IMR-90 (cell line): ENCODE results near the gene KCNQ1. TPM values are rescaled to one million over a fixed set of nuclear protein-coding genes. Genes with fewer than 3 reads are reported as not detected.

Source experiments
- ATAC-seq: fragments of 200-7000 bp; cut with Tn5 transposase; 2 replicates; pipeline ENCODE4 v1.9.1; 2020; ENCODE audit warnings: low read depth, mild to moderate bottlenecking, moderate library complexity
- BruUV-seq: library from RNA; stranded (reverse); fragments of 400-500 nt; replicated peaks from 2 replicates; lab custom pipeline; 2021; lab: Mats Ljungman, UMichigan
- CTCF ChIA-PET: fragments of 300-600 bp; formaldehyde crosslinking; extraction: SDS; loops from one replicate; lab custom pipeline; 2021; ENCODE audit warnings: antibody characterized with exemption; lab: Yijun Ruan, JAX
- POLR2A ChIA-PET: fragments of 300-600 bp; sonication (Branson Sonifier 250); formaldehyde crosslinking; loops from one replicate; lab custom pipeline; 2022; ENCODE audit warnings: antibody characterized with exemption; ENCODE audit not compliant: unreplicated experiment; lab: Charles Lee
- DNase-seq: peaks from one replicate; pipeline ENCODE4 v3.0.0; 2013
- H2AFZ ChIP-seq: replicated peaks from 2 replicates; pipeline ENCODE3; 2013; ENCODE audit warnings: low read length, mild to moderate bottlenecking; ENCODE audit not compliant: poor library complexity
- H2AK5ac ChIP-seq: 2 replicates; pipeline ENCODE4 v1.6.1; 2013; ENCODE audit warnings: low read depth, low read length, inconsistent platforms
- H2AK9ac ChIP-seq: replicated peaks from 2 replicates; pipeline ENCODE3; 2013; ENCODE audit warnings: mild to moderate bottlenecking, low read depth, low read length, moderate library complexity; ENCODE audit not compliant: poor library complexity
- H2BK120ac ChIP-seq: 2 replicates; pipeline ENCODE4 v1.6.1; 2013; ENCODE audit warnings: low read depth, low read length, inconsistent platforms
- H2BK15ac ChIP-seq: 3 replicates; pipeline ENCODE4 v1.6.1; 2013; ENCODE audit warnings: low read depth, low read length, inconsistent platforms
- H2BK20ac ChIP-seq: 2 replicates; pipeline ENCODE4 v1.6.1; 2013; ENCODE audit warnings: low read depth, mild to moderate bottlenecking, inconsistent platforms, low read length, moderate library complexity
- H2BK5ac ChIP-seq: 2 replicates; pipeline ENCODE4 v1.6.1; 2013; ENCODE audit warnings: mild to moderate bottlenecking, low read depth, low read length, inconsistent platforms; ENCODE audit not compliant: poor library complexity, severe bottlenecking
- H3K14ac ChIP-seq: replicated peaks from 2 replicates; pipeline ENCODE4 v1.6.1; 2013; ENCODE audit warnings: low read depth, low read length, inconsistent platforms
- H3K18ac ChIP-seq: 2 replicates; pipeline ENCODE4 v1.6.1; 2013; ENCODE audit warnings: low read depth, low read length, control low read depth
- H3K23ac ChIP-seq: 2 replicates; pipeline ENCODE4 v1.6.1; 2013; ENCODE audit warnings: low read depth, low read length, inconsistent platforms
- H3K27ac ChIP-seq: 2 replicates; pipeline ENCODE4 v1.5.1; 2013; ENCODE audit warnings: mild to moderate bottlenecking, control low read depth, low read length; ENCODE audit not compliant: insufficient read depth
- H3K27me3 ChIP-seq: 2 replicates; pipeline ENCODE4 v1.6.1; 2013; ENCODE audit warnings: low read length; ENCODE audit not compliant: control insufficient read depth, insufficient read depth
- H3K36me3 ChIP-seq: 2 replicates; pipeline ENCODE4 v1.6.1; 2013; ENCODE audit warnings: low read length, mixed read lengths; ENCODE audit not compliant: control insufficient read depth, insufficient read depth
- H3K4ac ChIP-seq: 2 replicates; pipeline ENCODE4 v1.6.1; 2013; ENCODE audit warnings: low read depth, low read length, inconsistent platforms
- H3K4me1 ChIP-seq: 2 replicates; pipeline ENCODE4 v1.6.1; 2013; ENCODE audit warnings: low read length, mixed read lengths; ENCODE audit not compliant: control insufficient read depth, insufficient read depth
- H3K4me2 ChIP-seq: 2 replicates; pipeline ENCODE4 v1.6.1; 2013; ENCODE audit warnings: low read depth, mild to moderate bottlenecking, control low read depth, low read length, moderate library complexity
- H3K4me3 ChIP-seq: 2 replicates; pipeline ENCODE4 v1.5.1; 2013; ENCODE audit warnings: low read depth, mild to moderate bottlenecking, control low read depth, low read length, moderate library complexity; ENCODE audit not compliant: insufficient read depth
- H3K56ac ChIP-seq: 2 replicates; pipeline ENCODE4 v1.6.1; 2013; ENCODE audit warnings: low read length, inconsistent platforms; ENCODE audit not compliant: insufficient read depth; ENCODE audit errors: extremely low read depth
- H3K79me1 ChIP-seq, 2 experiments: 2 replicates each; pipeline ENCODE4 v1.6.1; 2013; ENCODE audit warnings: low read length in 2 of 2, inconsistent platforms in 1 of 2, low read depth in 1 of 2
- H3K9ac ChIP-seq: 2 replicates; pipeline ENCODE4 v1.6.1; 2013; ENCODE audit warnings: low read depth, low read length, control low read depth
- H3K9me1 ChIP-seq: 2 replicates; pipeline ENCODE4 v1.6.1; 2013; ENCODE audit warnings: low read length, inconsistent platforms; ENCODE audit not compliant: insufficient read depth
- H3K9me3 ChIP-seq: 2 replicates; pipeline ENCODE4 v1.6.1; 2013; ENCODE audit warnings: low read length; ENCODE audit not compliant: control insufficient read depth, insufficient read depth
- H4K20me1 ChIP-seq: 2 replicates; pipeline ENCODE4 v1.6.1; 2013; ENCODE audit warnings: low read length, inconsistent platforms; ENCODE audit not compliant: insufficient read depth
- H4K5ac ChIP-seq: 2 replicates; pipeline ENCODE4 v1.6.1; 2013; ENCODE audit warnings: mild to moderate bottlenecking, low read depth, low read length, control low read depth
- H4K8ac ChIP-seq, 2 experiments: 2 replicates each; pipeline ENCODE4 v1.6.1; 2013; ENCODE audit warnings: low read depth in 2 of 2, low read length in 2 of 2, control low read depth in 1 of 2, inconsistent platforms in 1 of 2
- H4K91ac ChIP-seq: 2 replicates; pipeline ENCODE4 v1.6.1; 2013; ENCODE audit warnings: low read depth, low read length, inconsistent platforms; ENCODE audit not compliant: insufficient read depth
- BHLHE40 ChIP-seq: fragments of 150-350 bp; IDR thresholded peaks from 2 replicates; pipeline ENCODE4 v1.6.1; 2016; ENCODE audit warnings: mild to moderate bottlenecking, low read depth, low read length
- CEBPB ChIP-seq: IDR thresholded peaks from 2 replicates; pipeline ENCODE4 v1.6.1; 2012; ENCODE audit warnings: low read depth, low read length, improper control_type of control experiment
- CHD1 ChIP-seq: IDR thresholded peaks from 2 replicates; pipeline ENCODE4 v1.6.1; 2012; ENCODE audit warnings: low read depth, low read length, improper control_type of control experiment
- CTCF ChIP-seq: conservative IDR thresholded peaks from 2 replicates; pipeline ENCODE4 v1.5.1; 2012; ENCODE audit warnings: mild to moderate bottlenecking, low read depth, low read length, improper control_type of control experiment
- ELK1 ChIP-seq: fragments of 150-350 bp; IDR thresholded peaks from 2 replicates; pipeline ENCODE4 v1.6.1; 2016; ENCODE audit warnings: low read depth, mild to moderate bottlenecking, low read length, moderate library complexity, borderline replicate concordance
- FOS ChIP-seq: fragments of 150-350 bp; IDR thresholded peaks from 2 replicates; pipeline ENCODE4 v1.6.1; 2016; ENCODE audit warnings: low read depth, low read length
- MAFK ChIP-seq: IDR thresholded peaks from 2 replicates; pipeline ENCODE4 v1.6.1; 2012; ENCODE audit warnings: low read depth, low read length, improper control_type of control experiment
- MAZ ChIP-seq: IDR thresholded peaks from 2 replicates; pipeline ENCODE4 v1.6.1; 2012; ENCODE audit warnings: low read depth, mild to moderate bottlenecking, low read length, improper control_type of control experiment, moderate library complexity, borderline replicate concordance
- MXI1 ChIP-seq: IDR thresholded peaks from 2 replicates; pipeline ENCODE4 v1.6.1; 2012; ENCODE audit warnings: low read depth, mild to moderate bottlenecking, low read length, moderate library complexity, borderline replicate concordance
- NFE2L2 ChIP-seq: fragments of 150-350 bp; IDR thresholded peaks from 2 replicates; pipeline ENCODE4 v1.6.1; 2016; ENCODE audit warnings: low read depth, mild to moderate bottlenecking, low read length
- RFX5 ChIP-seq: IDR thresholded peaks from 2 replicates; pipeline ENCODE4 v1.8.0; 2012; ENCODE audit warnings: low read depth, mild to moderate bottlenecking, low read length, moderate library complexity
- USF2 ChIP-seq: fragments of 150-350 bp; IDR thresholded peaks from 2 replicates; pipeline ENCODE4 v1.6.1; 2017; ENCODE audit warnings: mild to moderate bottlenecking, antibody characterized with exemption, low read length, low read depth
- WGBS, 2 experiments: methylation state at CpG; one replicate each; pipeline versions ENCODE4 v1.1.5 to v1.1.7; 2013; ENCODE audit warnings: missing lambda C conversion rate in 2 of 2; ENCODE audit not compliant: insufficient read length in 1 of 2; ENCODE audit errors: extremely low coverage in 2 of 2; 5-methylcytosine and 5-hydroxymethylcytosine counted together
- dilution Hi-C: fragments of 300-500 bp; cut with HindIII; formaldehyde crosslinking; loops from one replicate; pipeline ENCODE4 v1.14.3; 2018; ENCODE audit warnings: low sequenced_read_pairs; ENCODE audit not compliant: unreplicated experiment
- in situ Hi-C: fragments of 300-500 bp; cut with MboI; formaldehyde crosslinking; loops from 3 replicates; pipeline ENCODE4 v1.14.3; 2019; ENCODE audit warnings: low sequenced_read_pairs, inconsistent platforms, mixed read lengths
- intact Hi-C: fragments of 100-400 bp; cut with micrococcal nuclease; formaldehyde crosslinking; loops from 2 replicates; pipeline ENCODE4 v1.10.0; 2022
- polyA plus RNA-seq, 3 experiments: library from polyadenylated mRNA; depleted of rRNA; stranded (reverse); fragments of >200 nt; gene quantifications; 2 replicates each; pipeline ENCODE4 v1.2.3, GENCODE V29; 2012; ENCODE audit warnings: low replicate concordance in 1 of 3
- total RNA-seq: library from RNA; depleted of rRNA; stranded (reverse); fragments of >200 nt; gene quantifications from 2 replicates; pipeline ENCODE4 v1.2.3, GENCODE V29; 2012

The KCNQ1 gene
- total and polyA plus RNA-seq, 2 of the 4 experiments (the other 2 are of a cell fraction), result 0.07 TPM; not detected in 1

GRCh38 chr11:2732940-2733628 is 288.3 kb downstream of the KCNQ1 start:
- no peak overlapping the region for H2BK20ac ChIP-seq
- DNase-seq (no peak), ATAC-seq (no peak)
- no peak for TF ChIP-seq BHLHE40
- TF ChIP-seq NFE2L2, result no peak
- no peak for TF ChIP-seq CHD1
- TF ChIP-seq CEBPB, result no peak
- TF ChIP-seq RFX5, result no peak
- TF ChIP-seq FOS, result no peak
- no peak for TF ChIP-seq ELK1
- no peak for TF ChIP-seq USF2
- no peak for TF ChIP-seq MXI1
- no peak for TF ChIP-seq CTCF
- no peak for TF ChIP-seq MAZ
- TF ChIP-seq MAFK, result no peak
- BruUV-seq, result no TSS peak
- H2AK5ac ChIP-seq, result no peak overlapping the region
- no peaks in the 10 kb centered on the region for H3K9me1 ChIP-seq
- peaks cover 7% of the 10 kb centered on the region; the same call in 1 of the 2 replicates for H3K27me3 ChIP-seq
- no peak overlapping the region for H3K23ac ChIP-seq
- H3K4me2 ChIP-seq, result no peak overlapping the region
- WGBS, 2 experiments, result 43% methylated on average over 1 of the region's 12 CpGs; no CpG with 5 or more reads in 1 of the 2 experiments
- no peak overlapping the region for H3K27ac ChIP-seq
- dilution Hi-C loops (no loop called here), intact Hi-C loops (no loop called here), in situ Hi-C loops (no loop called here)
- no peak overlapping the region for H2BK5ac ChIP-seq
- H2AK9ac ChIP-seq, result no peak overlapping the region
- peaks cover 1% of the 10 kb centered on the region; the same call in 1 of the 2 replicates for H3K4me1 ChIP-seq
- H3K4me3 ChIP-seq, result no peak overlapping the region
- no peaks in the 10 kb centered on the region for H3K9me3 ChIP-seq
- no peak overlapping the region for H4K91ac ChIP-seq
- ChIA-PET POLR2A (no interaction called here), CTCF (no interaction called here)
- H2AFZ ChIP-seq, result no peak overlapping the region
- no peak overlapping the region for H3K56ac ChIP-seq
- no peak overlapping the region for H4K8ac ChIP-seq
- H3K14ac ChIP-seq, result no peak overlapping the region
- no peaks in the 10 kb centered on the region; the same call in 1 of the 2 replicates for H4K20me1 ChIP-seq
- no peak overlapping the region for H4K5ac ChIP-seq
- H2BK15ac ChIP-seq, result no peak overlapping the region
- H3K18ac ChIP-seq, result no peak overlapping the region
- H2BK120ac ChIP-seq, result no peak overlapping the region
- H3K36me3 ChIP-seq, result no peaks in the 10 kb centered on the region
- H3K4ac ChIP-seq, result no peak overlapping the region
- H3K9ac ChIP-seq, result no peak overlapping the region
- no peaks in the 10 kb centered on the region for H3K79me1 ChIP-seq
